ENCODE results near the gene RXFP2.
A peak's percentile ranks its signal among the peaks of the same experiment; 100 is the strongest.

The RXFP2 gene

GRCh38 chr13:31747291-31747690 lies 8.0 kb downstream of the RXFP2 start:
- no peak for TF ChIP-seq PPARA (CRISPR knock-in tag; IDR thresholded peaks at IDR 0.05; ENCODE audit: borderline replicate concordance)
- no peak for TF ChIP-seq TCF4 (CRISPR knock-in tag; IDR thresholded peaks at IDR 0.05; ENCODE audit: borderline replicate concordance)

GRCh38 chr13:31747966-31748365 lies 8.6 kb downstream of the RXFP2 start:
- ATAC-seq, result no peak
- TF ChIP-seq ESRRG (CRISPR knock-in tag; IDR thresholded peaks at IDR 0.05) (no peak), PPARA (CRISPR knock-in tag; IDR thresholded peaks at IDR 0.05; ENCODE audit: borderline replicate concordance) (no peak), TCF4 (CRISPR knock-in tag; IDR thresholded peaks at IDR 0.05; ENCODE audit: borderline replicate concordance) (no peak), TSHZ2 (CRISPR knock-in tag; IDR thresholded peaks at IDR 0.05) (no peak), ARNTL (CRISPR knock-in tag; IDR thresholded peaks at IDR 0.05; ENCODE audit: borderline replicate concordance, low read depth) (no peak), ZNF8 (CRISPR knock-in tag; IDR thresholded peaks at IDR 0.05) (no peak), ZNF565 (CRISPR knock-in tag; conservative IDR thresholded peaks at IDR 0.05; ENCODE audit: low read depth) (no peak), GLIS3 (CRISPR knock-in tag; IDR thresholded peaks at IDR 0.05) (no peak), CSRNP3 (CRISPR knock-in tag; IDR thresholded peaks at IDR 0.05) (no peak), CSDC2 (CRISPR knock-in tag; IDR thresholded peaks at IDR 0.05) (no peak), BACH2 (CRISPR knock-in tag; IDR thresholded peaks at IDR 0.05; ENCODE audit: borderline replicate concordance) (no peak), ZNF70 (CRISPR knock-in tag; IDR thresholded peaks at IDR 0.05) (no peak), POU6F1 (CRISPR knock-in tag; IDR thresholded peaks at IDR 0.05; ENCODE audit: borderline replicate concordance, low read depth) (no peak), ZC3H10 (CRISPR knock-in tag; IDR thresholded peaks at IDR 0.05) (no peak)

More at GRCh38 chr13:31747291-31747690, 8.0 kb downstream of the RXFP2 start:
- ATAC-seq, result no peak

- peak; percentile 96 for ATAC-seq
- TF ChIP-seq BACH2 (CRISPR knock-in tag; IDR thresholded peaks at IDR 0.05; ENCODE audit: borderline replicate concordance) (no peak), ZFP3 (CRISPR knock-in tag; IDR thresholded peaks at IDR 0.05) (no peak), TSHZ2 (CRISPR knock-in tag; IDR thresholded peaks at IDR 0.05) (no peak), PPARA (CRISPR knock-in tag; IDR thresholded peaks at IDR 0.05; ENCODE audit: borderline replicate concordance) (no peak), PATZ1 (CRISPR knock-in tag; IDR thresholded peaks at IDR 0.05; ENCODE audit: borderline replicate concordance) (no peak), OSR1 (CRISPR knock-in tag; IDR thresholded peaks at IDR 0.05) (no peak), TOX (CRISPR knock-in tag; IDR thresholded peaks at IDR 0.05; ENCODE audit: borderline replicate concordance) (peak; percentile 70; the same call in 1 of the 2 replicates), ZNF8 (CRISPR knock-in tag; IDR thresholded peaks at IDR 0.05) (no peak), CSDC2 (CRISPR knock-in tag; IDR thresholded peaks at IDR 0.05) (no peak), TCF4 (CRISPR knock-in tag; IDR thresholded peaks at IDR 0.05; ENCODE audit: borderline replicate concordance) (no peak), ISL1 (CRISPR knock-in tag; IDR thresholded peaks at IDR 0.05) (peak; percentile 59), ESRRG (CRISPR knock-in tag; IDR thresholded peaks at IDR 0.05) (no peak), ARNTL (CRISPR knock-in tag; IDR thresholded peaks at IDR 0.05; ENCODE audit: borderline replicate concordance, low read depth) (no peak), ZC3H10 (CRISPR knock-in tag; IDR thresholded peaks at IDR 0.05) (peak; percentile 39; the same call in 1 of the 2 replicates), ZNF565 (CRISPR knock-in tag; conservative IDR thresholded peaks at IDR 0.05; ENCODE audit: low read depth) (no peak)
Observed at GRCh38 chr13:31749929-31750328, 10.6 kb downstream of the RXFP2 start.

All from SK-N-SH treated with all-trans-retinoic acid at 6 μM for 48 hours (cell line).